ENCODE results near the gene NR3C1. TPM values are rescaled to one million over a fixed set of nuclear protein-coding genes. Genes with fewer than 3 reads are reported as not detected.

The NR3C1 gene
- total RNA-seq, 1 experiment from 2014 or later = 16.0 TPM

DNA sequence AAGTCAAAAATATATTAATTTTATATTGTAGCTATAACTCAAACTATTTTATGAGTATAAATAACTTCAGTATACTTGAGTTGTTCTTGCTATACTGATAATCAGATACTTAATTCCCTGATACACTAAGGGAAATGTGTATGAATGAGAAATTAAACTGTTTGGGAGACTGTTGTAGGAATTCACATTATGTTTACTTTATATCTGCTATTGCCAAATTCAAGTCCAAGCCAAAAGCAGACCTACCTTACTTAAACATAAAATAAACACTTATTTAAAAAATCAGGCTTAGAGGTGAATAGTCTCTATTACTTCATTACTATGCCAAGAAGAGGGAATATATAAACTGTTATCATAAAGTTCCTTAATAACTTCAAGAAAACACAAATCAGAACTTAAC lies 13.2 kb downstream of the NR3C1 start:
- H3K27me3 ChIP-seq (ENCODE audit: insufficient read depth, low read length) = no peaks in the 10 kb centered on the region

More for the DNA sequence above, 13.2 kb downstream of the NR3C1 start:
- Histone ChIP-seq H3K79me2 (ENCODE audit: insufficient read depth, low read length) (peaks cover 28% of the 10 kb centered on the region; the same call in 1 of the 2 replicates), H3K36me3 (ENCODE audit: control insufficient read depth in 1 of 2, insufficient read depth in 2 of 2, low read length in 2 of 2) (no peaks in the 10 kb centered on the region), H3K4me3 (replicated peaks in 1 of 2; ENCODE audit: low read depth in 1 of 2, low read length in 2 of 2) (no peak overlapping the region), H3K4me1 (ENCODE audit: control insufficient read depth in 1 of 2, insufficient read depth in 2 of 2, low read length in 2 of 2) (no peaks in the 10 kb centered on the region), H3K9me2 (ENCODE audit: insufficient read depth) (no peaks in the 10 kb centered on the region), H3K27ac (ENCODE audit: low read depth, low read length) (no peak overlapping the region), H2AFZ (ENCODE audit: low read depth, low read length, poor library complexity, severe bottlenecking) (no peak overlapping the region), H3K9me3 (ENCODE audit: control insufficient read depth in 1 of 2, insufficient read depth in 1 of 2, low read depth in 1 of 2, low read length in 2 of 2) (peaks cover 0 to 4% of the 10 kb centered on the region in 2 experiments; a peak in 2 of 4 replicates), H3K4me2 (ENCODE audit: low read length) (no peak overlapping the region), H4K20me1 (ENCODE audit: insufficient read depth) (no peaks in the 10 kb centered on the region), H3K9ac (ENCODE audit: low read length) (no peak overlapping the region)
- no peak for TF ChIP-seq ZNF274 (IDR thresholded peaks at IDR 0.05; ENCODE audit: low read depth, low read length)
- TF ChIP-seq SRF (IDR thresholded peaks at IDR 0.05; ENCODE audit: low read depth) = no peak
- TF ChIP-seq EZH2 (IDR thresholded peaks at IDR 0.05) = no peak
- TF ChIP-seq ZBTB33 (IDR thresholded peaks at IDR 0.05; ENCODE audit: extremely low read depth, insufficient replicate concordance, low read length) = no peak
- TF ChIP-seq CEBPB (IDR thresholded peaks at IDR 0.05; ENCODE audit: low read depth) = no peak
- no peak for TF ChIP-seq ZFX (IDR thresholded peaks at IDR 0.05)
- no peak for TF ChIP-seq SIN3A (IDR thresholded peaks at IDR 0.05; ENCODE audit: low read depth)
- no peak for TF ChIP-seq ATF3 (IDR thresholded peaks at IDR 0.05)
- TF ChIP-seq EZH2phosphoT487 (IDR thresholded peaks at IDR 0.05; ENCODE audit: borderline replicate concordance) = no peak
- no peak for TF ChIP-seq FOSL1 (IDR thresholded peaks at IDR 0.05; ENCODE audit: low read depth)
- TF ChIP-seq POLR2AphosphoS5 (IDR thresholded peaks at IDR 0.05; ENCODE audit: low read depth, low read length) = no peak
- TF ChIP-seq YY1 (IDR thresholded peaks at IDR 0.05; ENCODE audit: extremely low read depth, insufficient replicate concordance, low read depth, low read length) = no peak
- no peak for TF ChIP-seq ELF1 (IDR thresholded peaks at IDR 0.05; ENCODE audit: borderline replicate concordance, low read depth)
- no TSS peak for BruUV-seq (replicated peaks)
- ChIA-PET RAD21 (ENCODE audit: low non-redundant PET in 1 of 2, low total read pairs in 2 of 2, uncharacterized antibody in 2 of 2, unreplicated experiment in 2 of 2) (no interaction called here), CTCF (no interaction called here), POLR2A (no interaction called here)
- DNase-seq (ENCODE audit: low read depth, low spot score) (no peak), ATAC-seq (no peak)
- intact Hi-C loops (cut with micrococcal nuclease) = no loop called here

Data from HCT116 (cell line).